Caki2 (cell line): ENCODE results near the gene ALOX15. TPM values are rescaled to one million over a fixed set of nuclear protein-coding genes. Genes with fewer than 3 reads are reported as not detected.
"Not testable (repeated sequence)": the region's sequence is repeated elsewhere in the genome, so short reads cannot be mapped to it uniquely, and the experiment has no call there.

Experiments used
- DNase-seq: peaks from one replicate; pipeline ENCODE4 v3.0.0-alpha.2; 2015; ENCODE audit warnings: low read depth
- in situ Hi-C: cut with HindIII; loops from 2 replicates; pipeline ENCODE4 v1.10.0; 2016; ENCODE audit warnings: low sequenced_read_pairs, low pct_unique_long_range_greater_than_20kb, mixed read lengths
- total RNA-seq: library from RNA; depleted of rRNA; stranded (reverse); fragments of >200 nt; shearing (Covaris generic); gene quantifications from 2 replicates; pipeline ENCODE4 v1.2.3, GENCODE V29; 2014; ENCODE audit warnings: low replicate concordance

Gene ALOX15
- total RNA-seq, 1 experiment from 2014 or later: not detected

DNA sequence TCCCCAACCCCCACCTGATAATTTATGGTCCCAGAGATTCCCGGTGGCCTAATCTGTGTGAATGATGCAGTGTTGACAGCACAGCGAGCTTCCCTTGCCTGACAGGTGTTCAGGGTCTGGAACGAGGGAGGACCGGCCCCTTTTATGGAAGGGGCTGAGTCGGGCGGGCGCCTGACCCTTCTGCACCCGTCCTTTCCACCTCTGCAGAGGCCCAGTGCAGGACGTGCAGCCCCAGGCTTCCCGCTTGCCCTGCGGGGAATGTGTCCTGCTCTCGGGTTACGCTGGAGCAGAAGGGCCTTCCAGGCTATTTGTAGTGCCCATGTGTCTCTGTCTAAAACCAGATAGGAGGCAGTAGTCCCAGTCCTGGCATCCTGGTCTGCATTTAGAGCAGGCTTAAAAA is 40.9 kb downstream of the ALOX15 start:
- in situ Hi-C loops: no loop called here
- no peak for DNase-seq

DNA sequence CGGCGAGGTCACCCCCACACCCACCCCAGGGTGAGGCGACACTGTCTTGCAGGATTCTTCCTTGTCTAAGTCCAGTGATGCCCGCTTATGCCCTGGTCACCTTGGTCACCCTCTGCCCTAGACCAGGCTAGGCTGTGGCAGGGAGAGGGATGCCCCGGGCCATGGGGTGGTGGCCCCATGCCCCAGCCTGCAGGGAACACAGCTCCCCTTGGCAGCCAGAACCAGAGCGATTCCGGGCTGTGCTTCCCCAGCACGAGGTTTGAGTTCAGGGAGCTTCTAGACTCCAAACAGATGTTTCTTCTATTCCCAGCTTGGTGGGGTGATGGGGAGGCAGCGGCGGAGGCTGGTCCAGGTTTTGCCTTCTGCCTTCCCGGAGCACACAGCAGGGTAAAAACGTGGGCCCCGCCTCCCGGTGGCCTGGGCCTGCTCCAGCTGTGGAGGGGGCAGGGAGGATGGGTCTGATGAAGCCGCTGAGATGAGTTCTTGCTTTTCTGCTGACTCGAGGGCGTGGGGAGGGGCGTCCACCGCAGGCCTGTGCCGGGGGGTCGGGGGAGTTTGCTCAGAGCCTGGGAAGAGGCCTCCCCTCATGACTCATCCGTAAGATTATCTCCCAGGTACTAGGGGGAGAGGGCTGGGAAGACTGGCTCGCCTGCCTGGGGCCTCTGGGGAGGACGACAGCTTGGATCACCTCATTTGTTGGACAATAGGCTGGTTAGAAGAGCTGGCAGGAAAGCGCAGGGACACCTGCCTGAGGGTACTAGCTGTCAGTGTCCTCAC is 41.8 kb downstream of the ALOX15 start:
- in situ Hi-C loops: no loop called here
- DNase-seq: no peak

DNA sequence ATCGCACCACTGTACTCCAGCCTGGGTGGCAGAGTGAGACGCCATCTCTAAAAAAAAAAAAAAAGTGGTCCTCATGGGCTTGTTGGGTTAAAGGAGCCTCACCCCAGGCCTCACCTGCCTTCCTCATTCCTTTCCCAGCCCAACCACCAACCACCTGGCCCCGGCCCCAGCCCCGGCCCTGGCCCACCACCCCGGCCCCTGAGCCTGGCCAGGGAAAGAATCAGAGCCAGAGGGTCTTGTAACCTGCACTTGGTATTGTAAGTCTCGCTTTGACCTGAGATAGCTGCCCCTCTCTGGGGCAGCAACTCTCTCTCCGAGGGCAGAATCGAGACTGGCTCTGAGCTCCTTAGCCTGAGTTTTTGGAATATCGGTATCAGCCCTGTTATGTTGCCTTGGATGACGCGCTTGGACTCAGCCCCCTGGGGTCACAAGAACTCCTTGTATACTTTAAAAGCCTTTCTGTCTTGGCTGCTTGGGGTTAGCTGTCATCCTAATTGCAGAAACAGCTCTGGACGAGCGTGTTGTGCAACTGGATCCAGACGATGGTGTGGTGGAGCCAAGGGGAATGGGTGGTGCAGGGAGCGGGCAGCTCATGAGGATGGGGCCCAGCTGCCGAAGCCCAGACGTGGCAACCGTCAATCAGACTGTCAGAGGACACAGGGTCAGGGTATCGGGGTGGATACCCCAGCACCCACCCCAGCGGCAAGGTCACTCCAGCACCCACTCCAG is 42.5 kb downstream of the ALOX15 start:
- in situ Hi-C loops: no loop called here
- no peak for DNase-seq

DNA sequence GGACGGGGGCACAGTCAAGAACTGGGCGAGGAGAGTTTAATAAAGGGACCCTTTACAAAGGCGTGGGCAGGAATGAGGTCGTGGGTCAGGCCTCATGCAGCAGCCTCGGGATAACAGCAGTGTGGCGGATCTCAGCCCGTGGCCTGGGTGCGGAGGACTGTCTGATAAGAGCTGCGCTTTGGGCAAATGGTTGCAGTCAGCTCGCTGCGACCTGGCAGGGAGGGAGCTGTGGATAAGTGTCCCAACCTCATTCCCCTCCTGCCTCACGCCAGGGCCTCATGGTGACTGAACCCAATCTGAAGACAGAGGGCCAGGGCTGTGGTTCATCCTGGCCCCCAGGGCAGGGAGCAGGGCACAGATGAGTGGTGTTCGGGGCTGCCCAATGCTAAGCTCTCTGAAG is 43.5 kb downstream of the ALOX15 start:
- in situ Hi-C loops: no loop called here
- DNase-seq: no peak

DNA sequence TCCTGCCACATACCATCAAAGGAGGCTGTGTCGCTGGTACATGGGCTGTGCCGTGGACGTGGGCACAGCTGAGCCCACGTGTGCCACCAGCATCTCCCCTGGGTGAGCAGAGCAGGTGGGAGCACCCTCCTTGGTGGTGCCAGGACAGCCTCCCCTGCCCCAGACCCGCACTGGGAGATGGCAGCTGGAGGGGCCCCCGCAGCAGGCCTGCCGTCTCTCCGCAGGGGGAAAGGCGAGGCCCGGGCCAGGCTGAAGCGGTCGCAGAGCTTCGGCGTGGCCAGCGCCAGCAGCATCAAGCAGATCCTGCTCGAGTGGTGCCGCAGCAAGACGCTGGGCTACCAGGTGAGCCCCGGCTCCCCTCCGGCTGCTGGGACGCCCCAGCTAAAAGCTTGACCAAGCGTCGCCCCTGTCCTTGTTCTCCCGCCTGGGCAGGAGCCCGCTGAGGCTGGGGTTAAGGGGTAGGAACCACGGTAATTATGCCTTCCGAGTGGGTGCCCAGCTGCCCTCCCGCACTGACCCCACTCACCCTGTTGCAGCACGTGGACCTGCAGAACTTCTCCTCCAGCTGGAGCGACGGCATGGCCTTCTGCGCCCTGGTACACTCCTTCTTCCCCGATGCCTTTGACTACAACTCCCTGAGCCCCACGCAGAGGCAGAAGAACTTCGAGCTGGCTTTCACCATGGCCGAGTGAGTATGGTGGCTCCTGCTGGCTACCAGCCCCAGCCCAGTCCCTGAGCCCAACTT is 44.7 kb downstream of the ALOX15 start:
- in situ Hi-C loops: no loop called here
- DNase-seq: no peak

DNA sequence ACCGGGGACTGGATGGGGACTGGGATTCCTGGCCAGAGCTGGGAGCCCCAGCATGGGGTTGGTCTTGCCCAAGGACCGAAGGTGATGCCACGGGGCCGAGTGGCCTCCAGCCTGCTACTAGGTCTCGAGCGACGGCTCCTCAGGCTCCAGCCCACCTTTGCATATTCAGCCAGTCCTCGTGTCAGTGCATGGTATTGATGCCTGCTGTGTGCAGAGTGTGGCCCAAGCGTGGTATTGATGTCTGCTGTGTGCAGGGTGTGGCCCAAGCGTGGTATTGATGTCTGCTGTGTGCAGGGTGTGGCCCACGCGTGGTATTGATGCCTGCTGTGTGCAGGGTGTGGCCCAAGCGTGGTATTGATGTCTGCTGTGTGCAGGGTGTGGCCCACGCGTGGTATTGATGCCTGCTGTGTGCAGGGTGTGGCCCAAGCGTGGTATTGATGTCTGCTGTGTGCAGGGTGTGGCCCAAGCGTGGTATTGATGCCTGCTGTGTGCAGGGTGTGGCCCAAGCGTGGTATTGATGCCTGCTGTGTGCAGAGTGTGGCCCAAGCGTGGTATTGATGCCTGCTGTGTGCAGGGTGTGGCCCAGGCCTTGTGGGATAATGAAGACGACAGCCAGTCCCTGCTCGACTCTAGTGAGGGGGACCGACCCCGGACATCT is 45.7 kb downstream of the ALOX15 start:
- DNase-seq, in situ Hi-C loops: not testable (repeated sequence)

DNA sequence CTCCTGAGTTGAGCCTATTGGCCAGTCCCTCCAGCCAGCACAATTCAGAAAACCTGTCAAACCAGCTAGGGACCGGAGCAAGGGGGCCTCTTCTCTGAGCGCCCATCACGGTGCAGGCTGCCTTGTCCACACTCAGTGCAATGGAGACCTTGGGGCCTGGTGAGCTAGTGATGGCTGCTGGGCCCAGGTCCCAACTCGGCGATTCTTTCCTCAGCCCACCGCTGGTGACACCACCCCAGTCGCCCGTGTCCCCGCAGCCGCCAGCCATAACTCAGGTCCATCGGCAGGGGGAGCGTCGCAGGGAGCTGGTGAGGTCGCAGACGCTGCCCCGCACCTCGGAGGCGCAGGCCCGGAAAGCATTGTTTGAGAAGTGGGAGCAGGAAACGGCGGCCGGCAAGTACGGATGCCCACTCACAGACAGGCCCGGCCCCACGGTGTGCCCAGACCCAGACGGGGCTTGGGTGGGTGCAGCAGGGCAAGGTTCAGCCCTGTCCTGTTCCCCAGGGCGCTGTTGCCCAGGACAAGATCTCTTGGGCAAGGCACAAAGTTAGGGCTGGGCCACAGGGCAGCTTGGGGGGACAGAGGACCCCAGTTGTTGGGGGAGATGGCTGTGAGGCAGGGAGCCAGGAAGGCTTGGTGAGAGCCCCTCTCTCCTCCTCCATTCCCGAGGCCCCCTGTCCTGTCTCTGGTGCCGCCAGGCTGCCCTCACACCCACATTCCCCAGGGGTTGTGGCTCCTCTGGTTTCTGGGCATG is 46.4 kb downstream of the ALOX15 start:
- in situ Hi-C loops: no loop called here
- DNase-seq: no peak

DNA sequence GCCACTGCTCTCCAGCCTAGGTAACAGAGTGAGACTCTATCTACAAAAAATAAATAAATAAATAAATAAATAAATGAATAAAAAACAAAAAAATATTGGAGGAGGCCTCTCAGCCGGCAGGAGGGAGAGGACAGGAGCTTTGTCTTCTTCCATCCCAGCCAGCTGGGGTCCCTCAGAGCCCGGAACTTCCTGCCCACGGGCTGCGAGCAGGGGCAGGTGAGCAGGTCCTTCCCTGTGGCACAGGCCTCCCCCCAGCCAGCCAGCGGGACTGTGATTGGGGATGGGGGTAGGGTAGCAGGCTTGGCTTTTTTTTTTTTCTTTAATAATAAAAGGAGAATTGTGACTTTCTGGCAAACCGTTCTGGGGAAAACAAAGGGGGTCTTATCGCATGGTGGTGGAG is 47.1 kb downstream of the ALOX15 start:
- in situ Hi-C loops: no loop called here
- DNase-seq: no peak

DNA sequence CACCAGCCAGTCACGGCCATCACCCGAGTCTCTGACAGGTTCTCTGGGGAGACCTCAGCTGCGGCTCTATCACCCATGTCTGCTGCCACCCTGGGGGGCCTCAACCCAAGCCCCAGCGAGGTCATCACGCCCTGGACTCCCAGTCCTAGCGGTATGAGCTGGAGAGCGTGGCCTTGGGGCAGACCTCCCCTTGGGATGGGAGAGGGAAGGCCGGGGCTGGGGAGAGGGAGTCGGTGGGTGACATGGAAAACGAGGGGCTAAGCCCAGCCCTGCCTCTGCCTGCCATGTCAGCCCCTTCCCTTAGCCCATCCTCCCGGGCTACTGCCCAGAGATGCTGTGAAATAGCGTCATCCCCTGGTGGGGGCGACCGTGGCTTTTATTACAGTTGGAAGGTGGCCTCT is 48.5 kb downstream of the ALOX15 start:
- in situ Hi-C loops: no loop called here
- no peak for DNase-seq

DNA sequence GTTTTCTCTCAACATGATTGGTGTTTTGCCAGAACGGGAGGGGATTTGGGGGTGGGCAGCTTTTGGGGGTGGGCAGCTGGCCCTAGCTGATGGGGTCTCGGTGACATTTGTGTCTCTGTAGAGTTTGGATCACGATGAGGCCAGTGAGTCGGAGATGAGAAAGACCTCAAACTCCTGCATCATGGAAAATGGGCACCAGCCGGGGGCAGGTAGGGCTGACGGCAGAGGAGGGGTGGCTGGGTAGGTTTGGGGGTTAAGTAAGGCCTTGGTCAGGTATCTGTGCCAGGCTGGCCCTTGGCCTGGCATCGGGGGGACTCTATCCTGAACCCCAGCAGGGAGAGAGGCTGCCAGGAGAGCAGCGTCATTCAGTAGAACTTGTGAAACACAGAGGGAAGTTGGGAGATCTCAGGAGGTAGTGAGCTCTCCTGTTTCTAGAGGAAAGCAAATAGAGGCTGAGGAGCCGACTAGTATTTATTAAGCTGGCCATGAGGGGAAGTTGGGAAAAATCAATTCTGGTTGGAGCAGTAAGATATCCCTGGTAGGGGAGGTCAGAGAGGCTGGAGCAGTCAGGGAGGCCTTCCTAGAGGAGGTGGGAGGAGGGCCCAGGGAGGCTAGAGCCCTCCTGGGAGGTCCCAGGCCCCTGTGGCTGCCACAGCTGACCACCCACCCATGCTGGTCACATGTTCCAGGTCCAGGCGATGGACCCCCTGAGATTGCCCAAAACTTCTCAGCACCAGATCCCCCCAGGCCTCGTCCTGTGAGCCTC is 49.1 kb downstream of the ALOX15 start:
- no peak for DNase-seq
- in situ Hi-C loops: no loop called here

DNA sequence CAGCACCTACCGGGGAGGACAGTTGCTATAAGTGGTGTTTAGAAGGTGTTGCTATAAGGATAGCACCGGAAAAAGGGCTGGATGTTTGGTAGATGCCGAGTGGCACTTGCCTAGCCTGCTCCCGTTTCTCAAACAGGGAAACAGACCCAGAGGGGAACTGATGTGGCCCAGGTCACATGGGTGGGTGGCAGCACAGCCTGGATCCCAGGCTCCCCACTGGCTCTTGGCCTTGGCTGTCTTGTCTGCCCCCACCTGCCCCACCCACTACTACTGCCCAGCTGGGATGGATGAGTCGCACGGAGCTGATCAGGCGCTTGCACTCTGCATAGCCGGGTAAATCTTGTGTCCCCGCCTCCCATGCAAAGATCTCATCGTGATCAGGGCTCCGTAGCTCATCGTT is 49.9 kb downstream of the ALOX15 start:
- in situ Hi-C loops: no loop called here
- peak; percentile 59 for DNase-seq

DNA sequence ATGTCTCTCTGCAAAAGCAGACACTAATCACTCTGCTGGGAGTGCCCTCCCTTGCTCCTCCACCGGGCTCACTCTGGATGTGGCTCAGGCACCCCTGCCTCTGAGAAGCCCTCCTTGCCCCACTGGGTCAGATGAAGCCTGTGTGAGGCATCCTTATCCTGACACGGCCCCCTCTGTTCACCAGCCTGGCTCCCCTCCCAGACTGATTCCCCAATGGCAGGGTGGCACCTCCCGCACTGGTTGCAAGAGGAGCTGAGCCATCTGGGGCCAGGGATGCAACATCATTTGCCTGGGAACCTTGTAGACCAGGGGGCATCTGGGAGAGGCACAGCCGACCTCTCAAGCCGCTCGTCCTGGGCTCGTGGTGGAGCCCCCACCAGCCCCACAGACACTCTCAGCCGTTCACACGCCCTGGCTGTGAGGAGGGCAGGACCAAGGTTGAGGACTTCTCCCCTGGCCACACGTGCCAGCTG is 50.5 kb downstream of the ALOX15 start:
- in situ Hi-C loops: no loop called here
- DNase-seq: no peak

DNA sequence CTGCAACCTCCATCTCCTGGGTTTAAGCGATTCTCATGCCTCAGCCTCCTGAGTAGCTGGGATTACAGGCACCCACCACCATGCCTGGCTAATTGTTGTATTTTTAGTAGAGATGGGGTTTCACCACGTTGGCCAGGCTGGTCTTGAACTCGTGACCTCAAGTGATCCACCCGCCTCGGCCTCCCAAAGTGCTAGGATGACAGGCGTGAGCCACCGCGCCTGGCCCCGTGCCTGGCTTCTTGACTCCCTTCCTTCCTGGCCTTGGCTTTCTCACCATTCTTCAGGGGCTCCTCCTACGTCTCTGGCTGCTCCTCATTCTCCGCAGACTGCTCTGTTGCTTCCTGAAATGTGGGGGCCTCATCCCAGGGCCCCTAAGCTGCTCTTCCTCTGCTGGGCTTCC is 51.4 kb downstream of the ALOX15 start:
- in situ Hi-C loops, DNase-seq: not testable (repeated sequence)

DNA sequence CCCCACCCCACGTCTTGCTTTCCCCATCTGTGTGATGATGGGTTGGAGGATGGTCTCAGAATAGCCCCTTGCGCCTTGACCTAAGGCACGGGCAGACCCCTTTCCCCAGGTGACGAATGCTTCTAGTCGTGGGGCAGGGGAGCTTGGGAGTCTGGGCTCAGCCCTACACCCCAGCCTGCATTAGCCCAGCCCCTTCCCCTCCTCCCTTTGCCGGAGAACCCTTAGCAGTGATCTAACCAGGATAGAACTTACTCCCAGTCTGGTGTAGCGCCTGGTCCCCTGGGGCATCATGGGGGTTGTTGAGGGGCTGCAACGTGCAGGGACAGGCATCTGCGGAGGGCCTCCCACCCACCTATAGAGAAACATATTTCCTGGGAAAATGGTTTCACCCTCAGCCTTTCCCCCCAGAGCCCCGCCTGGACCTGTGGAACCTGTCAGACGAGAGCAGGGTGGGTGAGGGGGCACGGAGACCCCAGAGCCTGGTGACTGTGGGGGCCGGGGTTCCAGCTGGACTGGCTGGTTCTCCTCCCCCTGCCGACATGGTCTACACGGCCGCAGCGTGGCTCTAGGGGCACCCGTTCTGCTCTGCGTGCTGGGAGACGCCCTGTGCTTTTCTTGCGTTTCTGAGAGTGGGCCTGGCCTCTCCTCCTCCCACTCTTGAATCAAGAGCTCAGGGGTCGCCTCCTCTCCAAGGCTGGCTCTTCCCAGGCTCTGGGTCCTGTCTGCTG is 52.4 kb downstream of the ALOX15 start:
- in situ Hi-C loops: no loop called here
- DNase-seq: no peak

DNA sequence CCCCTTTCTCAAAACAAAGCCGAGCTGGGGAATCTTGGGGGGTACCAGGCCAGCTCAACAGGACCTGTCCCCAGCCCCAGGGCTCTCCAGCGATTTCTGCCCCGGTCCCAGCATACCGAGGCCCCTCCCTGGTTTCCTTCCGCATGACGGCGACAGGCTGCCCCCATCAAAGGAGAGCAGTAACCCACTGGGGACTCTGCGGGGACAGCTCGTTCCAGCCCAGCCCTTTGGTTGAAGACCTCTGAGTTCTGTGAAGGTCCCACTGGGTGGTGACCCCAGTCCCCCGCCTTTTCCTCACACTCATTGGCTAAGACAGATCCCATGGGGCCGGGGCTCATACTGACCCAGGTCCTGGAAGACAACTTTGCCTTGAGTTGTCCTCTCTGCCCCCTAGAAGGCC is 53.1 kb downstream of the ALOX15 start:
- no peak for DNase-seq
- in situ Hi-C loops: no loop called here

DNA sequence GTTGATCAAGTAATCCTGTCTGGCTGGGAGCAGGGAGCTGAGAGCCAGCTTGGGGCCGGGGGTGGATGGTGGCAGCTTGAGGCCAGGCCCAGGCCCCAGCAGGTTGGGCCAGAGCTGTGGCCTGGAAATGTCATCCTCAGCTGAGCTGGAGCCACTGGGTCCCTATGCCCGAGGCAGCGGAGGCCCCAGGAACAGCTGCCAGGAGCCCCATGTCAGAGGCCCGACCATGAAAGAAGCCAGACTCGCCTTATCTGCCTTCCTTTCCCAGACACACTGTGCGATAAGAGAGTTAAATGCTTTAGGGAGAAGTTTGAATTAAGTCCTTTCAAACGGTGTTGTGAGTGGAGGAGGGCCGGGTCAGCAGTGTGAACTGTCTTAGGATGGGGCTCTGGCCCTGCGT is 53.7 kb downstream of the ALOX15 start:
- DNase-seq: no peak
- in situ Hi-C loops: no loop called here

DNA sequence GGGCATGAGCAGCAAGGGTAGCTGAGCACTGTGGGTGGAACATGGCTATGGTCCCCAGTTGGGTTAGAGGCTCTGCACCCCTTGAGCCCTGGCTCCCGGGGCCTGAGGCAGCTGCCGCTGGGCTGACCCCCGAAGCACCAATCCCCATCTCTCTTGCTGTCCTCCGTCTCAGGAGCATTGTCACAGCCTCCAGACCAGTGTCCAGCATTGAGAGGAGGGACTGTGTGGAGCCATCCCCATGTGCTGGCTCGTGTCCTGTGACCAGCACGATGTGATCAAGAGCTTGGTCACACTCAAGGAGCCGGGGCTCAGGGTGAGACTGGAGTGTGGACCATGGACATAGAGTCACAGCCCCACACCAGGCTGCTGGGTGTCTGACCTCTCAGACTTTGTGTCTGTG is 54.3 kb downstream of the ALOX15 start:
- no peak for DNase-seq
- in situ Hi-C loops: no loop called here
